Neural progenitor cell (in vitro differentiated cells): Measurements from ENCODE around the gene RAET1E. TPM values are rescaled to one million over a fixed set of nuclear protein-coding genes. Genes with fewer than 3 reads are reported as not detected.

Experiments
- DNase-seq: peaks from one replicate; pipeline ENCODE4 v3.0.0-alpha.2; 2016; ENCODE audit warnings: low spot score
- H2AFZ ChIP-seq: fragments of 200-600 bp; sonication (generic); replicated peaks from 2 replicates; pipeline ENCODE4 v1.6.1; 2016; ENCODE audit warnings: antibody characterized with exemption
- H3F3A ChIP-seq: fragments of 200-600 bp; sonication (generic); 2 replicates; pipeline ENCODE4 v1.6.1; 2016; ENCODE audit warnings: antibody characterized with exemption, low read depth
- H3K27ac ChIP-seq: fragments of 200-600 bp; sonication (generic); 2 replicates; pipeline ENCODE4 v1.5.1; 2016; ENCODE audit warnings: mild to moderate bottlenecking
- H3K27me3 ChIP-seq: fragments of 200-600 bp; sonication (generic); 2 replicates; pipeline ENCODE4 v1.6.1; 2016; ENCODE audit warnings: mild to moderate bottlenecking, moderate library complexity
- H3K36me3 ChIP-seq: fragments of 200-600 bp; sonication (generic); 2 replicates; pipeline ENCODE4 v1.5.1; 2016
- H3K4me1 ChIP-seq: fragments of 200-600 bp; sonication (generic); 2 replicates; pipeline ENCODE4 v1.6.1; 2016; ENCODE audit warnings: mixed run types
- H3K4me2 ChIP-seq: fragments of 200-600 bp; sonication (generic); 2 replicates; pipeline ENCODE4 v1.6.1; 2016
- H3K4me3 ChIP-seq: fragments of 200-600 bp; sonication (generic); 2 replicates; pipeline ENCODE4 v1.5.1; 2016
- H3K79me2 ChIP-seq: fragments of 200-600 bp; sonication (generic); 2 replicates; pipeline ENCODE4 v1.6.1; 2016; ENCODE audit warnings: low read depth
- H3K9ac ChIP-seq: fragments of 200-600 bp; sonication (generic); 2 replicates; pipeline ENCODE4 v1.6.1; 2016
- H3K9me3 ChIP-seq: fragments of 200-600 bp; sonication (generic); 2 replicates; pipeline ENCODE4 v1.5.1; 2016; ENCODE audit warnings: low read depth
- H4K20me1 ChIP-seq: fragments of 200-600 bp; sonication (generic); 2 replicates; pipeline ENCODE4 v1.6.1; 2016; ENCODE audit warnings: low read depth
- H3K27ac Mint-ChIP-seq: 3 replicates; pipeline ENCODE4 v1.8.0; 2021; ENCODE audit warnings: mixed read lengths
- H3K27me3 Mint-ChIP-seq: 2 replicates; pipeline ENCODE4 v1.8.0; 2022; ENCODE audit warnings: low read depth, mild to moderate bottlenecking, inconsistent platforms, moderate library complexity, mixed read lengths; ENCODE audit not compliant: insufficient read depth
- H3K36me3 Mint-ChIP-seq: 3 replicates; pipeline ENCODE4 v1.8.0; 2021; ENCODE audit warnings: mixed read lengths
- H3K4me1 Mint-ChIP-seq: 3 replicates; pipeline ENCODE4 v1.8.0; 2021; ENCODE audit warnings: mixed read lengths
- H3K4me3 Mint-ChIP-seq: 3 replicates; pipeline ENCODE4 v1.8.0; 2021; ENCODE audit warnings: mild to moderate bottlenecking, moderate library complexity, mixed read lengths
- H3K9me3 Mint-ChIP-seq: 3 replicates; pipeline ENCODE4 v1.8.0; 2020; ENCODE audit warnings: mixed read lengths
- EZH2 ChIP-seq: fragments of 200-600 bp; sonication (generic); IDR thresholded peaks from 2 replicates; pipeline ENCODE4 v1.6.1; 2017; ENCODE audit warnings: antibody characterized with exemption, mild to moderate bottlenecking, moderate library complexity
- EZH2phosphoT487 ChIP-seq: fragments of 200-600 bp; sonication (generic); IDR thresholded peaks from 2 replicates; pipeline ENCODE4 v1.6.1; 2017; ENCODE audit warnings: antibody characterized with exemption
- total RNA-seq: library from RNA; depleted of rRNA; stranded (reverse); fragments of >200 nt; gene quantifications from 2 replicates; pipeline ENCODE4 v1.2.3, GENCODE V29; 2015; ENCODE audit warnings: low replicate concordance
- TF ChIP-seq, protein P1 (sequence below): fragments of 200-600 bp; sonication (generic); IDR thresholded peaks from 2 replicates; pipeline ENCODE4 v1.5.1; 2017; ENCODE audit warnings: antibody characterized with exemption, mild to moderate bottlenecking

The RAET1E gene
- total RNA-seq, 1 donor from 2014 or later, result not detected

GRCh38 chr6:149885888-149886287 is 12.0 kb downstream of the RAET1E start:
- Histone ChIP-seq H3K36me3 (no peaks in the 10 kb centered on the region), H3F3A (no peaks in the 10 kb centered on the region), H3K27me3 (peaks cover 31% of the 10 kb centered on the region), H3K4me1 (no peaks in the 10 kb centered on the region), H3K79me2 (no peaks in the 10 kb centered on the region), H3K4me2 (no peak overlapping the region), H3K4me3 (no peak overlapping the region), H3K9ac (no peak overlapping the region), H2AFZ (no peak overlapping the region), H4K20me1 (no peaks in the 10 kb centered on the region), H3K27ac (no peak overlapping the region), H3K9me3 (no peaks in the 10 kb centered on the region)
- Mint-ChIP-seq H3K36me3 (no peaks in the 10 kb centered on the region), H3K27ac (no peak overlapping the region), H3K27me3 (peaks cover 5% of the 10 kb centered on the region), H3K4me3 (no peak overlapping the region), H3K4me1 (no peaks in the 10 kb centered on the region), H3K9me3 (no peaks in the 10 kb centered on the region)
- DNase-seq, result no peak
- TF ChIP-seq, protein P1, sequence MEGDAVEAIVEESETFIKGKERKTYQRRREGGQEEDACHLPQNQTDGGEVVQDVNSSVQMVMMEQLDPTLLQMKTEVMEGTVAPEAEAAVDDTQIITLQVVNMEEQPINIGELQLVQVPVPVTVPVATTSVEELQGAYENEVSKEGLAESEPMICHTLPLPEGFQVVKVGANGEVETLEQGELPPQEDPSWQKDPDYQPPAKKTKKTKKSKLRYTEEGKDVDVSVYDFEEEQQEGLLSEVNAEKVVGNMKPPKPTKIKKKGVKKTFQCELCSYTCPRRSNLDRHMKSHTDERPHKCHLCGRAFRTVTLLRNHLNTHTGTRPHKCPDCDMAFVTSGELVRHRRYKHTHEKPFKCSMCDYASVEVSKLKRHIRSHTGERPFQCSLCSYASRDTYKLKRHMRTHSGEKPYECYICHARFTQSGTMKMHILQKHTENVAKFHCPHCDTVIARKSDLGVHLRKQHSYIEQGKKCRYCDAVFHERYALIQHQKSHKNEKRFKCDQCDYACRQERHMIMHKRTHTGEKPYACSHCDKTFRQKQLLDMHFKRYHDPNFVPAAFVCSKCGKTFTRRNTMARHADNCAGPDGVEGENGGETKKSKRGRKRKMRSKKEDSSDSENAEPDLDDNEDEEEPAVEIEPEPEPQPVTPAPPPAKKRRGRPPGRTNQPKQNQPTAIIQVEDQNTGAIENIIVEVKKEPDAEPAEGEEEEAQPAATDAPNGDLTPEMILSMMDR, result no peak
- TF ChIP-seq EZH2, result no peak
- no peak for TF ChIP-seq EZH2phosphoT487

DNA sequence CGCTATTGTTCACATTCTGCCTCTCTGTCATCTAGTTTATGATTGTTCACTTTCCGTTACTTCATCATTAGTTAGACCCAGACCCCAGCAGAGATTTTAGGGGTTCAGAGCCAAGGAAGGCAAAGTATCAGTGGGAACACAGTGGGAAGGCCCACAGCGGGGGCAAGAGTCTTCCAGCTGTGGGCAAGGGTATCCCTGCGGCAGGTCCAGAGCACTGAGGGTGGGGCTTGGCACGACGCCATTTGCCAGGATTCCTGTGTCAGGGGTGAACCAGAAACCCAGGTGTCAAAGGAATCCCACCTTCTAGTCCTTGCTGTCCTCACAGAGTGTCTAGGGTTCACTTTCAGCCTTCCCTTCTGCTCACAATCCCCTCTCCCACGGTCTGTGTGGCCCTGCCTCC is 13.3 kb downstream of the RAET1E start:
- Histone ChIP-seq H3K4me3 (no peak overlapping the region), H3K27ac (no peak overlapping the region), H3K9me3 (no peaks in the 10 kb centered on the region), H3K36me3 (no peaks in the 10 kb centered on the region), H3K4me1 (no peaks in the 10 kb centered on the region), H2AFZ (no peak overlapping the region), H3K9ac (no peak overlapping the region), H4K20me1 (no peaks in the 10 kb centered on the region), H3F3A (no peaks in the 10 kb centered on the region), H3K4me2 (no peak overlapping the region), H3K79me2 (no peaks in the 10 kb centered on the region), H3K27me3 (peaks cover 42% of the 10 kb centered on the region)
- Mint-ChIP-seq H3K4me3 (no peak overlapping the region), H3K9me3 (no peaks in the 10 kb centered on the region), H3K36me3 (no peaks in the 10 kb centered on the region), H3K27ac (no peak overlapping the region), H3K27me3 (peaks cover 7% of the 10 kb centered on the region), H3K4me1 (no peaks in the 10 kb centered on the region)
- DNase-seq, result no peak
- no peak for TF ChIP-seq EZH2phosphoT487
- TF ChIP-seq, protein P1, result no peak
- TF ChIP-seq EZH2, result no peak

GRCh38 chr6:149884215-149884614 is 13.7 kb downstream of the RAET1E start:
- H3K4me1 ChIP-seq, result no peaks in the 10 kb centered on the region
- H4K20me1 ChIP-seq, result no peaks in the 10 kb centered on the region
- H3F3A ChIP-seq, result no peaks in the 10 kb centered on the region
- no peak for TF ChIP-seq EZH2phosphoT487
- TF ChIP-seq, protein P1, result no peak
- no peak for TF ChIP-seq EZH2
- Mint-ChIP-seq H3K27me3 (peaks cover 7% of the 10 kb centered on the region), H3K9me3 (no peaks in the 10 kb centered on the region), H3K4me3 (no peak overlapping the region), H3K27ac (no peak overlapping the region), H3K36me3 (no peaks in the 10 kb centered on the region), H3K4me1 (no peaks in the 10 kb centered on the region)
- DNase-seq, result peak; percentile 29
- H3K36me3 ChIP-seq, result no peaks in the 10 kb centered on the region
- H3K9ac ChIP-seq, result no peak overlapping the region
- H3K27ac ChIP-seq, result no peak overlapping the region
- no peak overlapping the region for H2AFZ ChIP-seq
- H3K4me2 ChIP-seq, result peak overlapping the region; percentile 55
- H3K9me3 ChIP-seq, result no peaks in the 10 kb centered on the region
- no peak overlapping the region for H3K4me3 ChIP-seq
- H3K27me3 ChIP-seq, result peaks cover 46% of the 10 kb centered on the region
- H3K79me2 ChIP-seq, result no peaks in the 10 kb centered on the region
